ENCODE measurements around the gene NFIB. TPM values are rescaled to one million over a fixed set of nuclear protein-coding genes. Genes with fewer than 3 reads are reported as not detected.

Gene NFIB
- total RNA-seq, 2 donors from 2014 or later: 5.3 to 14.1 TPM

GRCh38 chr9:14242150-14242805 lies 71.7 kb downstream of the NFIB start:
- Mint-ChIP-seq H3K27ac (no peak overlapping the region), H3K27me3 (ENCODE audit: insufficient read depth) (peaks cover 3% of the 10 kb centered on the region), H3K9me3 (no peaks in the 10 kb centered on the region), H3K4me1 (peaks cover 20% of the 10 kb centered on the region), H3K36me3 (ENCODE audit: low read depth) (no peaks in the 10 kb centered on the region), H3K4me3 (no peak overlapping the region)
- DNase-seq: no peak
- Histone ChIP-seq H3K4me1 (ENCODE audit: control insufficient read depth, insufficient read depth, low read length) (peaks cover 2% of the 10 kb centered on the region), H3K9me3 (ENCODE audit: control insufficient read depth, low read length) (no peaks in the 10 kb centered on the region), H3K9ac (ENCODE audit: extremely low read depth, low read length, poor library complexity, severe bottlenecking) (no peak overlapping the region), H3K36me3 (ENCODE audit: control insufficient read depth, insufficient read depth, low read length) (no peaks in the 10 kb centered on the region), H3K27me3 (ENCODE audit: control insufficient read depth, insufficient read depth, low read length, poor library complexity, severe bottlenecking) (no peaks in the 10 kb centered on the region), H3K27ac (ENCODE audit: low read depth, low read length) (no peak overlapping the region), H3K4me3 (ENCODE audit: low read length) (no peak overlapping the region)
- no peak for TF ChIP-seq CTCF (conservative IDR thresholded peaks at IDR 0.05)

GRCh38 chr9:14240537-14240936 lies 73.4 kb downstream of the NFIB start:
- Histone ChIP-seq H3K9me3 (ENCODE audit: control insufficient read depth, low read length) (no peaks in the 10 kb centered on the region), H3K27ac (ENCODE audit: low read depth, low read length) (no peak overlapping the region), H3K4me1 (ENCODE audit: control insufficient read depth, insufficient read depth, low read length) (peaks cover 2% of the 10 kb centered on the region), H3K9ac (ENCODE audit: extremely low read depth, low read length, poor library complexity, severe bottlenecking) (no peak overlapping the region), H3K36me3 (ENCODE audit: control insufficient read depth, insufficient read depth, low read length) (no peaks in the 10 kb centered on the region), H3K4me3 (ENCODE audit: low read length) (no peak overlapping the region), H3K27me3 (ENCODE audit: control insufficient read depth, insufficient read depth, low read length, poor library complexity, severe bottlenecking) (no peaks in the 10 kb centered on the region)
- 92 to 94% methylated on average over 6 of the region's 6 CpGs for WGBS, 2 experiments (ENCODE audit: insufficient coverage in 1 of 2, insufficient read length in 1 of 2)
- peaks cover 31% of the 10 kb centered on the region for H3K4me1 Mint-ChIP-seq
- DNase-seq: no peak
- H3K27me3 Mint-ChIP-seq (ENCODE audit: insufficient read depth): no peaks in the 10 kb centered on the region
- no peak overlapping the region for H3K27ac Mint-ChIP-seq
- no peak overlapping the region for H3K4me3 Mint-ChIP-seq
- H3K36me3 Mint-ChIP-seq (ENCODE audit: low read depth): no peaks in the 10 kb centered on the region
- H3K9me3 Mint-ChIP-seq: no peaks in the 10 kb centered on the region
- no peak for TF ChIP-seq CTCF (conservative IDR thresholded peaks at IDR 0.05)

- H3K27ac ChIP-seq (ENCODE audit: low read depth, low read length): no peak overlapping the region
- no peaks in the 10 kb centered on the region for H3K27me3 Mint-ChIP-seq (ENCODE audit: insufficient read depth)
- TF ChIP-seq CTCF (conservative IDR thresholded peaks at IDR 0.05): no peak
- peaks cover 36% of the 10 kb centered on the region for H3K4me1 Mint-ChIP-seq
- no peak overlapping the region for H3K9ac ChIP-seq (ENCODE audit: extremely low read depth, low read length, poor library complexity, severe bottlenecking)
- no peaks in the 10 kb centered on the region for H3K36me3 Mint-ChIP-seq (ENCODE audit: low read depth)
- H3K9me3 Mint-ChIP-seq: no peaks in the 10 kb centered on the region
- H3K27ac Mint-ChIP-seq: no peak overlapping the region
- 46 to 53% methylated on average over 2 to 4 of the region's 4 CpGs for WGBS, 2 experiments (ENCODE audit: insufficient coverage in 1 of 2, insufficient read length in 1 of 2)
- H3K4me1 ChIP-seq (ENCODE audit: control insufficient read depth, insufficient read depth, low read length): peaks cover 2% of the 10 kb centered on the region
- H3K4me3 ChIP-seq (ENCODE audit: low read length): no peak overlapping the region
- no peaks in the 10 kb centered on the region for H3K9me3 ChIP-seq (ENCODE audit: control insufficient read depth, low read length)
- H3K4me3 Mint-ChIP-seq: no peak overlapping the region
- DNase-seq: no peak
- H3K27me3 ChIP-seq (ENCODE audit: control insufficient read depth, insufficient read depth, low read length, poor library complexity, severe bottlenecking): no peaks in the 10 kb centered on the region
- H3K36me3 ChIP-seq (ENCODE audit: control insufficient read depth, insufficient read depth, low read length): no peaks in the 10 kb centered on the region
These were observed 75.4 kb downstream of the NFIB start for GRCh38 chr9:14238518-14238917.

Data from endodermal cell (in vitro differentiated cells).